GM20431 (cell line): Measurements from ENCODE around the gene CDK6.

Experiments used
- in situ Hi-C: fragments of 300-500 bp; cut with MseI, MboI; formaldehyde crosslinking; loops from one replicate; pipeline ENCODE4 v1.15.0; 2020; ENCODE audit warnings: low sequenced_read_pairs; ENCODE audit not compliant: unreplicated experiment

Gene CDK6

DNA sequence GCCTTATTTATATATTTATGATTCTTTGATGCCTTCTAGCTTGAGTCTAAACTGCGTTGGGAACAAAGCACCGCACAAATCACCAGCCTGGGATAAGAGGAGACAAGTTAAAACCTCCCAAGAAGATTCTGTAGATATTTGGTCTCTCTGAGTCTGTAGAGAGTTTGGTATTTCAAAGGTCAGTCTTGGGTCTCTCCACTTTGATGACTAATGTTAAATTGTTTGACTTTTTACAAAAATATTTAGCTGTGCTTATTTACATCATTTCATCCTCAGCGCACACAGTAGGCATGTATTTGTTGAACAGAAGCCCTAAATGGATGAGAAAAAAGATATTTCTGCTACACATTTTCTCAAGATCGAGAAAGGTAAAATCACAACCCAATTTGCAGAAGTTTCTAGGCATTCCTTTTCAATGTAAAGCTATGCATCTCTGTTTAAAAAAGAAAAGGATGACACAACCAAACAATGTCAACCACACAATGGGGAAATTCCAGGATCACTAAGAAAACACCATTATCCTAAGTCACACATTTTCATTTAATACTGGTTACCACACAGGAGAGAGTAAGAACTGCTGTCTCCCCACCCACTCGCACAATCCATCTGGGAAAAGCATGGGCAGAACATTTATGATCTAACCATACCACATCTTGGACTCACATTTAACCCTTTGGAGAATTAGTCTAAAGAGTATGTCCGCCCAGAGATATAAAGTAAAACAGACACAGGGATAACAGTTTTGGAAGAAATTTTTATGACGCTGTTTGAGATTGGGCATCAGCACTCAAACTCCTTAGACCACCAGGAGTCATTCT lies 4.4 kb downstream of the CDK6 start:
- in situ Hi-C loops: loop anchor here (10.0 kb wide), 1 partner anchor 223 kb away; no protein-coding TSS in a partner anchor

DNA sequence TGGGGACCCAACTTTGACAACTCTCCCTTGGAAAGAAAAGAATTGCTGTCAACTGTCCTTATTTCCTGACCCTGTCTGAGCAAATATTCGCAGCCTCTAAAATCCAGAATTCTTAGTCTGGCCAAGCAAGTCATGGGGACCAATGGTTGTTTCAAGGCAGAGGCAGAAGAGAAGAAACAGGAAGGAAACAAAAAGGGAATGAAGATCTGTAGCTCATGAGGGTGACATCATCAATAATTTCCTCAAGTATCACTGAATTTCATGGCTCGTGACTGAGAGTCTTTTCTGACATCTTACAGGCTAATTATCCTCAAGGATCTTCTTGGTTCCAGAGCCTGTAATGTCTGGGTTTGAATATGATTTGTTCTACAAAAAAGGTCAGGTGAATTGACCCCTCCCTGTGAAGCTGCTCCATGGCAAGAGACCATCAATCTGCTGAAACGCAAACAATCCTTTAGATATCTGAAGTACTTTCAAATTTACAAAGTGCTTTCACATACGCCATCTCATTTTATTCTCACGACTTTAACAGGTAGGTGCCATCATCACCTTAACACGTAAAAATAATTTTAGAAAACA lies 5.8 kb downstream of the CDK6 start:
- in situ Hi-C loops: loop anchor here (10.0 kb wide), 1 partner anchor 224 kb away; no protein-coding TSS in a partner anchor

DNA sequence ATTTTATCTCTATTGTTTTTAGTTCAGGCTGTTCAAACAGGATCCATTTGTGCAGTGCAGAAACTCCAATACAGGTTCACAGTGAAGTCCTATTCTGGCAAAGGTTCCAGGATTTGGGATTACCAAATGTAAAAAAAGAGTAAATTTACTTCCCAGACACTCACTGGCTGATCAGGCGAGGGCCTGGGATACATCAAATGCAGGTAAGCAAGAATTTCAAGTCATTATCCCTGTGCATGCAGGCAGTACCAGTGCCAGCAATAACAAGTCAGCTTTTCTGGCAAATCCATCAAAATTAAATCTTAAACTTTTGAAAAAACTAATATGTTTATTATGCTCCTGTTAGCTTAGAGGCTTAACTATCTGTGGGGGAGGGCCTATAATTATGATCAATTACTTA lies 6.3 kb downstream of the CDK6 start:
- in situ Hi-C loops: loop anchor here (10.0 kb wide), 1 partner anchor 225 kb away; no protein-coding TSS in a partner anchor

DNA sequence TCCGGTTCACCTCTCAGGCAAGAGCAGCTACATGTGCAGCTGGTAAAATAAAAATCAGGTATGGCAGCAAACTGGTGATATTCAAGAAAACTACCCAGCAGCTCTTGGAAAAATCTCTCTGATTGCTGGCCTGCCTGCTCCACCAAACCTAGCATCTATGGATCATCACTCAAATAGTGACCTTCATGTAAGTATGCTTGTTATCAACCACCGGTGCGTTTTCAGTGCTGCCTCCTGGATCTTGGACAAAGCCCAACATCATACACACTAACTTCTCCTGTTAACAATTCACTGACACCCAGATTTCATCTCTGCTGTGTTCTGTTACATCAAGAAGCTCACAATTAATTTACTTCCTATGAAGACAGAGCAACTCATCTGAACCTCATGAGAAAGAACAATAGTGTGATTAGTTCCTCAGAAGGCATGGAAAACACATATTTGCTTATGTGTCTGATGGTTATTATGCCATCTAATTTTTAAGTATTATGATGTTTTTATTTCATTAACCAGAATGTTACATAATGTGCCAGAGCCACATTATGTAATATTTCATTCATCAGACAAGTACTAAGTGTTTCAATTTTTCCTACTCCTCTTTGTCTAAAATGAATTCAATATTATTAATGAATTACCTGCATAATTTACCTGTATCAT lies 8.8 kb downstream of the CDK6 start:
- in situ Hi-C loops: no loop called here

DNA sequence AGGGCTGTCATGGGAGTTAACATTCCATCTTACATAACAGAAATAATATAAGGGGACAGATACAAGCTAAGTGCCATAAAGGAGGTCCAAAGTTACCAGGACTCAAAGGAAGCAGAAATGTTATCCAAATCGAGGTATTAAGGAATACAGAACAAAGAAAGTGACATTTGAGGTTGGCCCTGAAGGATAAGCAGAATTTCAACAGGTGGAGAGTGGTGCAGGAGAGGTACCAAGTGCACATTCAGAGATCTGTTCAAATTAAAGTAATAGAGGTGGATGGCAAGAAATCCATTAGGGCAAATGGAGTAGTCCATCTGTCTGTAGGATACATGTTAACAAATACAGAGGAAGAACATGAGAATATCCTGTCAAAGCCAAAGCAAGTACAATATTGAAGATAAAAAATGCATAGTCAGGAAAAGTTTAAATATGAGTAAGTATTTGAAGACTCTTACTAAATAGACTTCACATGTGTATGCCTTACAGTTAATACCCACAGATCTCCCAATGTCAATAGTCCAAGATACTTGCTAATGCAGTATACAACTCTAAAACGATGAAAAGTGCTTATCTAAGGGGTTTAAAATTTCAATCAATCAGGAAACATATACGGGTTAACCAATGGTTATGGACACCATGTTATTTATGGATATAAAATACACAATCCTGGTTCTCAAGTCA lies 10.0 kb downstream of the CDK6 start:
- in situ Hi-C loops: no loop called here

DNA sequence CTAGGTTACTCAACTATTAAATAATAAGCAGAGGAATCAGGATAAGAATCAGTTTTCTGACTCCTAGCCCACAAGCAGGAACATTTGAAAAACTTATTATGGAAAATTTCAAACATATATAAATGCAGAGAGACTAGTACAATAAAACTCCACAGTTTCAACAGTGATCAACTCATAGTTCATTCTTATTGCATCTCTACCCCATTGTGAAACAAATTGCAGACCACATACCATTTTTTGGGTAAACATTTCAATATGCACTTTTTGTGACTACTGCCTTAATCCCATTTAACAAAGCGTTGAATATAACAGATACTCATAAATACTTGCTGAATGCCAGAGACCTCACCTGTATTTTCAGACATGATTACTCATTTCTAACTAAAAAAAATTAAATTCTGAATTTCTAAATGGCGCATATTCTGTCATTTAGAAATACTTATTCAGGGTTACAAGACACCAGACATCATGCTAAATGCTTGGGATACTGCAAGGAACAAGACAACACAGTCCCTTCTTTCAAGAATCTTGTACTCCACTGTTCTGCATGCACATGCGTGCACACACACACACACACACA lies 11.4 kb downstream of the CDK6 start:
- in situ Hi-C loops: no loop called here

DNA sequence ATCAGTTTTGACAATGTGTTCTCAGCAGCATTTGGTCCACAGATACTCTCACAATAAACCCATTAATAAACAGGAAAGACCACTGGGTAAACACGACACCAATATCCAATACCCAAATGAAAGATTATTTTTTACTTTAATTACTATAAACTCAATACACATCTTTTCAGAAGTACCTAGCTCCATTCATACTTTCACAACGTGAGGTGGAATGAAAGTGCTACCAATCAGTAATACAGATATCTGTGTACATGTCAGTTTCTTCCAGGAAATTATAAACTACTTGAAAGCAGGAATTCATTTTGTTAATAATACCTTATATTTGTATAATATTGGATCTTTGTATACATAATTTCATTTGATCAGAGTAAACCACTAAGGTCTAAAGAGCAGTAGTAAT lies 11.9 kb downstream of the CDK6 start:
- in situ Hi-C loops: no loop called here

DNA sequence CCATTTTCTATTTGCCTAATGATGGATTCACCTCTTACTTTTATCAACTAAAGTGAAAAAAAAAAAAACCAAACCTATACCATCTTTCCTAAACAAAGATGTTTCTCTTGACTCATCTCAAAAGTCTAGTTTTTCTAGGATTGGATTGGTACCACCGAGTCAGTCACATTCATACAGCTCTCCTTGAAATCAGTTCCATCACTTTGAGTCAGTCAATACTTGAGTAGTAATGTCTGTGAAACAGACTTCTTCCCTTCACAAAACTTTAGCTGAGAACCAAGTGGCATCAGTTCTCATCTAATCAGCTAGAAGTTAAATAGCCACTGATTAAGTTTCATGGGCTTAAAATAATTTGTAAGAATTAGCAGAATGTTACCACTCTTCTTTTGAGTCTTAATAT lies 13.3 kb downstream of the CDK6 start:
- in situ Hi-C loops: no loop called here

DNA sequence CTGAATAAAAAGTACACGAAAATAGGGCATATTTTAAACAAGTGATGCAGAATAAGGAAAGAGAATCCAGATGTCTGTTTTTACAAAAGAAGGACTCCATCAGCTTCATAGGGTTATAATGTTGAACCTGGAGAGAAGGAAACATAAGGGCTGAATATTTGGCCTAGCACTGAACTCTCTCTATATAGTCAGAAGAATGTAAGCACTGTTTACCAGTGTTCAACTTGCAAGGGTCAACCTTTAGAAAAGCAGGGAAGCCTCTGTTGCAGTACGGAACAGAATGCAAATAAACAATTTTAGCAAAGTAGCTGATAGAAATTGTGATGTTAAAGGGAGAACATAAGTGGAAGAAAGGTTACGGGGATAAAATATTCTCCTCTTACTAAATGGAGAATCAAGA lies 16.2 kb downstream of the CDK6 start:
- in situ Hi-C loops: no loop called here

DNA sequence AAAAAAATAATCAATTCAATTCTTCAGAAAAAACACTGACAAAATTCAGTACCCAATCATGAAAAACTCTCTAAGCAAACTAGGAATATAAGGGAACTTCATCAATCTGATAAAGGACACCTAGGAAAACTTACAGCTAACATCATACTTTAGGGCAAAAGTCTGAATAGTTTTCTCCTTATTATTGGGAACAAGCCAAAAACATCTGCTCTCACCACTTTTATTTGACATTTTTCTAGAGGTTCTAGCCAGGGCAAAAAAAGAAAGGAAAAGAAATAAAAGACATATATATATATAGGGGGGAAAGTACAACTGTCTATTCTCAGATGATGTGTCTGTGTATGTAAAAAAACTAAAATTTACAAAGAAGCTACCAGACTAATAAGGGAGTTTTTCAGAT lies 19.0 kb downstream of the CDK6 start:
- in situ Hi-C loops: no loop called here

DNA sequence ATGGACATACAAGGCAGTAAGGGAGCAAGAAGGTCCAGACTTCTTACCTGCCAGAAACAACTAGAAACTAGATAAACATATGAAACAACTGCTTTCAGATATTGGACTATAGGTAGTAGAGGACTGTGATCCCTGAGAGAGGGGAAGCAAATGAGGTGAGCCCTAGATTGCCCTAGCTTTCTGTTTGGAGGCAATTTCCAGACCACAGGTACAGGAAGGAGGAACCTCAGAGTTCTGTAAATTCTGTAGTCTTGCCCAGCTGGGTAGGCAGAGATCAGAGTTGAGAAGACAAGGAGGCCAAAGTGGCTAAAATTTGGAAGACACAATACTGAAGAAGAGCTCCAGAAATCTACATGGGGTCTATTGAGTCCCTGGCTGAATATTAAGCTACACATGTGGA lies 21.0 kb downstream of the CDK6 start:
- in situ Hi-C loops: no loop called here

DNA sequence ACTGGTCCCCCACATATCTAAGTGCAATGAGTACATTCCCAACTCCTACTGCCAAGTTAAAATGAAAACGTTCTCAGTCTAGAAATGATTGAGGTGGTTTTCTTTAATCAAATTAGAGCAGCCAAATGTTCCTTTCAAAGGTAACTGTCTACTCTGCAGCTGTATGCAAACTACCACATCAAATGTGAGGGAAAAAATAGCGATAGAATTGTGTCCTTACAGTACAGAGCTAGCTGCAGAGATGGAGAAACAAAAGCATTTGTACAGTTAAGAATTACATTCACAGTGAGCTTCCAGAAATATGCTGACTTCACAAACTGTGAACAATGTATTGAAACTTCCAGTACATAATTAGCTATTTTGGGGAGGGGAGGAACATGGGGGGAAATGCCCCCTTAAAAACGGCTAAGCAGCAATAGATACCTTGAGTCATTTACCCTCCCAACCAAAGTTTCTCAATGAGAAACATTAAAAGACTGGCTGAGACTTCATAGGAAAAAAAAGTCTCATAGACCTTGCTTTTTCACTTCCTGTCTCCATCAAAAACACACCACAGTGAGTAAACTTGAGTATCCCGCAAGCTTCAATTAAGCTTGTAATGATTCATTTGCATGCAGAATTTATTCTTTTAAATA lies 22.9 kb downstream of the CDK6 start:
- in situ Hi-C loops: no loop called here

DNA sequence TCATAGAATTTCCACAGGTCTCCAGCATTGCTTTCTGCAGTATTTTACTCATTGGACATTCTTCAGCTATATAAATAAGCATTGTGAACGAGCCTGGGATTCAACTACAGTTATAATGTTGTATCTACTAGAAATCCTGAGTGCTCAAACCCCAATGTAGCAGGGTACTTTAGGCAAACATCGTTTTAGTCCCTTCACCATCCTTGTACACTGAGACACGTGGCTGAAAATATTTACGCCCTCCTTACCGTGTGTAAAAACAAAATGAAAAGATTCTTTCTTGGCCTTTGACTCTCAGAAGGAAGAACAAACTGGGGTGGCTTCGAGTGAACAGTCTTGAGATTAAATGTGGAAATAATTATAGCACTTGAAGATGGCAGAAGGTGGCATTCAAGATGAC lies 25.2 kb downstream of the CDK6 start:
- in situ Hi-C loops: no loop called here

DNA sequence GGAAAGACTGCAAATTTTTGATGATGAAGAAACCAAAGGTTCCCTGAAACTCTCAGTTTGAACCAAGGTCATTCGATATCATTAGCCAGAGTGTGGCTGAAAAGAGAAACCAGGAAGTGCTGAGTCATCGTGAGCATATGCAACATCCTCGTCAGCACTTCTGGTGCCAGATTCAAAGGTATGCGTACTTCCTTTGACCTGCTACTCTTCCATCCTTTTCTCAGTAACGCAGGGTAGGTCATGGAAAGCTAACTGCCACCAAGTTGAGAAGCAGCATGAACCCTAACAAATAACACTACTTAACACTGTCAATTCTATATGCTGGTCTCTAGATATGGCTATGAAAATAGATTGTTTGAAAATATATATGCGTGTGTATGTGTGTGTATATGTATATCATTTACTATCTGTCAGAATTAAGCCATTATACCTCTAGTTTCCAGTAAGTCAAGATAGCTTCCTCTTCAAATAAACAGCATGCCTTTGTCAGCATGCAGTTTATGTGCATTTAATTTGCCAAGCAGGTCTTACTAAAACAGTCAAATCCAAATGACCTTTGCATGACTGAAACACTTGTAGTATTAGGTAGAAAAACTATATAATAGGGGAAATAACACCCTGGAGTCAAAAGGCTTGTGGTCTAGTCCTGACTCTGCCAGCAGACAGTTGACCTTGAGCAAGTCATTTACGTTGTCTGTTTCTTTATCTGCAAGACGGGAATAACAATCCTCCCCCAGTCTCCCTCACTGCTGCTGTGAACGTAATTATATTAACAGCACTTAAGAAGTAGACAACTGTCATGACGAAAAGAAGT lies 26.4 kb downstream of the CDK6 start:
- in situ Hi-C loops: no loop called here

DNA sequence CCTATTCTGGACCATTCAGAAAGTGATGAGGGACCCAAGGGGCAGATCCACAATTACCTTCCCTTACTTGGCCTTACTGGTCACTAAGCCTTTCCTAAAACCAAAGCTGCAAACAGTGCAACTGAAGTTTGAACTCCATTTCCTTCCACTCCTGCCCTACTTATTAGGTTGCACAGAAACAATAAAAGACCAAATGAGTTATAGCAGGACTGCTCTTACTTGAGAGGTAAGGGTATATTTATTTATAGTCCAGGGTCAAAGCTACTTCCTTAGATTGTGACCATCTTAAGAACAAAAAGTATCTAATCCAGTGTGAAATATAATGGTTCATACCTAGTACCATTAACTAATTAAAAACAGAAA lies 27.0 kb downstream of the CDK6 start:
- in situ Hi-C loops: no loop called here

DNA sequence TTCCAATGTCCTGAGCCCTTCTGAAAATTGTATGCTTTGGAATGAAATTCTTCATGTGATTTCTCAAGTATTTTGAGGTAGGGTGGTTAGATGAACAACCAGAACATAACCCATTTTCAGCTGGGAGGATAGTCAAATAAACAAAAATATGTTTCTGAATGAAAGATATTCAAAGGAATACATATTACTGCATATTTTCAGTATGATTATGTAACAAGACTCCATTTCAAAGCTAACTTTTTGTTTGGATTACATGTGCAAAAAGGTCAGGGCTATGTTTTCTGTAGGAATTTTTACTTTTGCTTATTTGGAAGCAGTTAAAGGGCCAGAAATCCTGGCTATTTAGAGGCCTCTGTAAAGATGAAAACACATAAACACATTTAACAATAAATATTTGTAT lies 27.7 kb downstream of the CDK6 start:
- in situ Hi-C loops: no loop called here

DNA sequence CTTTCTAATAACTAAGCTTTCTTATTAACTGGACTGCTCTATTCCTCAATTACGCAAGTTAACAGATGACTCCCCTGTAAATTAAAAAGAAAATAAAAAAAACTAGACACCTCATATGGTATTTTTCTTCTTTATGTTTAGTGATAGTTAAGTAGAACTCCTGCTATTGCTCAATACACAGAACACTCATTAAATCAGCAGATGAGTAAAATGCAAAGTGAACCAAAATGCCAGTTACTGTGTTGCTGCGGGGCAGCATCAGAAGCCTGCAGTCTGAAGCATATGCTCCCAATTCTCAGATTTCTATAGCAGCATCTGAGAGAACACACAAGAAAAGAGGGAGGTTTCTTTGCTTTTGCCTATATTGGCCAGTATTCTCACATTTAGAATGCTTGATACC lies 28.4 kb downstream of the CDK6 start:
- in situ Hi-C loops: no loop called here

DNA sequence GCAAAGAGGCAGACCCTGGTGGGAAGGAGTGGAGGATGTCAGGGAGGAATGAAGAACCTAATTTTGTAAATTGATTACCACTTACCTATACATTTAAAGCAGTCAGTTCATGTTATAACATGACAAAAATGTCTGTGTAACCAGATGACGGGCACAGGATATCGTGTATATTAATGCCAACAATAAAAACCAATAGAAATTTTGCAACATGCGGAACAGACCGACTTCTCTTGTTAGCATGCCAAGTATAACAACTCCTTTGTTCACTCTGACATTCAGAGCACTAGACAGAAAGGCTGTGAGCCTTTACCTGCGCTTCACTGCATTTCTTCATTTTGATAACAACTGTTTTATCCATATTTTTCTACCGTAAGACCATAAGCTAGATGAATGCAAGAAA lies 29.9 kb downstream of the CDK6 start:
- in situ Hi-C loops: no loop called here

DNA sequence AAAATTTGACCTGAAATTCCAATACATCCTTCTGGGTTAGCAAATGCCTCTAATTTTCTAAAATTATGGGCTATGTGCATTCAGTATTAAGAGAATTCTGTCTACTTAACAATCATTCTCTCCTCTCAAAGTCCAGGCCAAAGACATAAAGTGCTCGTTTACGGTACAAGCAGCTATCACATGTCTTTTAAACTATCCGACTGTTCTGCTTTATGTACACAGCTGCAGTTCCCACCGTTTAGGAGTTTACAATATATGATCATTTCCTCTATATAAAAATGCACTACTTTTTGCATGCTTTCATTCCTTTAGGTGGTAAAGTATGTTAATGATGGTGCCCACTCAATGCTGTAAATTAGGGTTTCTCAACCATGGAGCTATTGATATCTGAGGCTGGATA lies 34.0 kb downstream of the CDK6 start:
- in situ Hi-C loops: no loop called here
